ENCODE measurements around the gene SMOC1. TPM values are rescaled to one million over a fixed set of nuclear protein-coding genes. Genes with fewer than 3 reads are reported as not detected.

The SMOC1 gene
- polyA plus RNA-seq, 1 experiment, result not detected

DNA sequence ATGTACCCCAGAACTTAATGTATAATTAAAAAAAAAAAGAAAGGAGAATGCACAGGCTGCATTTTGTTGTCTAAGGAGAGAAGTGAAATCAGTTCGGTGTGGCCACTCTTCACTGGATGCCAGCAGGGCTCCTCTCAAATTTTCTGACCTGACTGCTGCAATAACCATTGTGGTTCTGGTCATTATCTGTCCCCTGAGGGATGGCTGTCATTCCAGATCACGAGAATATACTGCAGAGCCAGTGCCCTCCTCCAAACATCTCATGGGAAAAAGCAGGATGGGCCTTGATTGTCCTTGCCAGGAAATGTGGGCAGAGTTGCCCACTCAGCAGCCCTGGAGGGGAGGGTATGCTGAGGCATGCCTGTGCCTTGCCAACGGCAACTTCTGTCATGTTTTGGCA, 170.4 kb downstream of the SMOC1 start:
- ChIA-PET POLR2A (no interaction called here), CTCF (no interaction called here)
- TF ChIP-seq, protein P1, sequence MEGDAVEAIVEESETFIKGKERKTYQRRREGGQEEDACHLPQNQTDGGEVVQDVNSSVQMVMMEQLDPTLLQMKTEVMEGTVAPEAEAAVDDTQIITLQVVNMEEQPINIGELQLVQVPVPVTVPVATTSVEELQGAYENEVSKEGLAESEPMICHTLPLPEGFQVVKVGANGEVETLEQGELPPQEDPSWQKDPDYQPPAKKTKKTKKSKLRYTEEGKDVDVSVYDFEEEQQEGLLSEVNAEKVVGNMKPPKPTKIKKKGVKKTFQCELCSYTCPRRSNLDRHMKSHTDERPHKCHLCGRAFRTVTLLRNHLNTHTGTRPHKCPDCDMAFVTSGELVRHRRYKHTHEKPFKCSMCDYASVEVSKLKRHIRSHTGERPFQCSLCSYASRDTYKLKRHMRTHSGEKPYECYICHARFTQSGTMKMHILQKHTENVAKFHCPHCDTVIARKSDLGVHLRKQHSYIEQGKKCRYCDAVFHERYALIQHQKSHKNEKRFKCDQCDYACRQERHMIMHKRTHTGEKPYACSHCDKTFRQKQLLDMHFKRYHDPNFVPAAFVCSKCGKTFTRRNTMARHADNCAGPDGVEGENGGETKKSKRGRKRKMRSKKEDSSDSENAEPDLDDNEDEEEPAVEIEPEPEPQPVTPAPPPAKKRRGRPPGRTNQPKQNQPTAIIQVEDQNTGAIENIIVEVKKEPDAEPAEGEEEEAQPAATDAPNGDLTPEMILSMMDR (IDR thresholded peaks at IDR 0.05; ENCODE audit: insufficient read depth, low read depth, low read length), result no peak
- DNase-seq (ENCODE audit: low read depth), result no peak
- H3K36me3 ChIP-seq (ENCODE audit: control insufficient read depth, insufficient read depth, low read length), result no peaks in the 10 kb centered on the region
- no peaks in the 10 kb centered on the region for H3K27me3 ChIP-seq (ENCODE audit: control insufficient read depth, insufficient read depth, low read length)
- no peak overlapping the region for H3K4me3 ChIP-seq (ENCODE audit: low read depth, low read length)

DNA sequence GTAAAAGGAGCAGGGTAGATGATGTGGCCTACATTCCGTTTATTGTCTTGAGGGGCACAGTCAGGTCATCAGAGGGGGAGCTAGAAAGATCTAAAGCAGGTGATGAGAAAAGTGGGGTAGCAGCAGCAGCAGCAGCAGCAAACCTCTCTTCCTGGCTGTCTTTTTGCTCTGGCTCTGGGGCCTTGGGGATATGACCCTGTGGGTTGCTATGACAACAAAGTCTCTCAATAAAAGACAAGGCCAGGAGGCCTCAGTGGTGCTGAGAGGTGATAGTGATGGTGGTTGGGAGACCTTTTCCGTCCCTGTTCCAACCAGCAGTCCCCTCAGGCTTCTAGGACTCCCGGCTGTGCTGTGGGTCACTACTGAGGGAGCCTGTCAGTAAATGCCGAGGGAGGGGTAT, 170.9 kb downstream of the SMOC1 start:
- DNase-seq (ENCODE audit: low read depth), result no peak
- POLR2A ChIA-PET, result no interaction called here
- TF ChIP-seq, protein P1 (IDR thresholded peaks at IDR 0.05; ENCODE audit: insufficient read depth, low read depth, low read length), result no peak
- Histone ChIP-seq H3K4me3 (ENCODE audit: low read depth, low read length) (no peak overlapping the region), H3K36me3 (ENCODE audit: control insufficient read depth, insufficient read depth, low read length) (no peaks in the 10 kb centered on the region), H3K27me3 (ENCODE audit: control insufficient read depth, insufficient read depth, low read length) (no peaks in the 10 kb centered on the region)
- CTCF ChIA-PET, result no interaction called here

DNA sequence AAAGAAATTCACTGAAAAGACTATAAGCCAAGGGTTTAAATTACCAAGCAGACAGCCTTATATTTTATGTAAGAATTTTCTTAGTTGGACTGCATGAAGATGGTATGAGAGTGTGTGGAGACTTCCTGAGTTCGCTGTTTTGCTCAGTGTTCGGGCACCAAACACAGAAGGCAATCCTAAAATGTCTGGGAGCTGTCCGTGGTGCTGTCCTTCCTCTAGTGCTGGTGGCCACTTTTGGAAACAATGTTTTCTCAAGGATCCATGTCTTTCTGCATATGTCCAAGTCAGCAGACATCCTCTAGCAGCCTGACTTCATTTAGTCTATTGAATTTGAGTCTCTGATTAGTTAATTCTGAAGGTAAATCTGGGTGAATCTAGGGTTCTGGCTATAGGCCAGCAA, 173.8 kb downstream of the SMOC1 start:
- ChIA-PET CTCF (interaction anchor here (0.8 kb wide), 1 partner anchor 21 kb away, joined by 3 read pairs; no protein-coding TSS in a partner anchor), POLR2A (no interaction called here)
- no peaks in the 10 kb centered on the region for H3K27me3 ChIP-seq (ENCODE audit: control insufficient read depth, insufficient read depth, low read length)
- H3K4me3 ChIP-seq (ENCODE audit: low read depth, low read length), result no peak overlapping the region
- TF ChIP-seq, protein P1 (IDR thresholded peaks at IDR 0.05; ENCODE audit: insufficient read depth, low read depth, low read length), result no peak
- H3K36me3 ChIP-seq (ENCODE audit: control insufficient read depth, insufficient read depth, low read length), result no peaks in the 10 kb centered on the region
- DNase-seq (ENCODE audit: low read depth), result no peak

DNA sequence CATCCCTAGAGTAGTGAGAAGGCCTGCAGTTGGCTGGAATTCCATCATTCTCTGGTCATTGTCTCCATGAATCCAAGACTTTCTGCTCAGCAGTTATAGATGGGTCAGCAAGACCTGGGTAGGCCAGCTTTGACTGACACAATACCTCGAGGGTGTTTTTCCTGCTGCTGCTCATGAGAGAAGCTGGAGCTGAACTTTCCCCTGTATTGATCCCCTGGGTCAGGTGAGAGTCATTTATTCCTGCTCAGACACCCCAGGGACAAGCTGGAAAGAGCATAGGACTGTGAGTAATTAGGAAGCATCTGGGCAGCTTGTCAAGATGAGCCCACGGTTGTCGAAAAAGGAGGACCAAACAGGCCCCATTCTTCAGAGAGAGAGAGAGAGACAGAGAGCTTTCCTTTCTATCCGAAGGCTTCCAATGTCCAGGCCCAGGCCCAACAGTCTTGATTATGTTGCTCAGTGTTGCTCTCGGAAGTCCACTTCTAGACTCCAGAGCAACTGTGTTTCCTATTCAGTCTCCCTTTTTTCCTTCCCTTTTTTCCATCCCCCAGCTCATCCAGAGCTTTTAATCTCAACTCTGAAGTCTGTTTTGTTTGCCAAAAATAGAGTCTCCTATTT, 178.4 kb downstream of the SMOC1 start:
- Histone ChIP-seq H3K36me3 (ENCODE audit: control insufficient read depth, insufficient read depth, low read length) (no peaks in the 10 kb centered on the region), H3K27me3 (ENCODE audit: control insufficient read depth, insufficient read depth, low read length) (no peaks in the 10 kb centered on the region), H3K4me3 (ENCODE audit: low read depth, low read length) (no peak overlapping the region)
- CTCF ChIA-PET, result interaction anchor here (0.8 to 2.0 kb wide), 2 partner anchors 16 to 17 kb away, joined by 3 to 4 read pairs; no protein-coding TSS in a partner anchor
- DNase-seq (ENCODE audit: low read depth), result no peak
- TF ChIP-seq, protein P1 (IDR thresholded peaks at IDR 0.05; ENCODE audit: insufficient read depth, low read depth, low read length), result no peak
- POLR2A ChIA-PET, result no interaction called here

DNA sequence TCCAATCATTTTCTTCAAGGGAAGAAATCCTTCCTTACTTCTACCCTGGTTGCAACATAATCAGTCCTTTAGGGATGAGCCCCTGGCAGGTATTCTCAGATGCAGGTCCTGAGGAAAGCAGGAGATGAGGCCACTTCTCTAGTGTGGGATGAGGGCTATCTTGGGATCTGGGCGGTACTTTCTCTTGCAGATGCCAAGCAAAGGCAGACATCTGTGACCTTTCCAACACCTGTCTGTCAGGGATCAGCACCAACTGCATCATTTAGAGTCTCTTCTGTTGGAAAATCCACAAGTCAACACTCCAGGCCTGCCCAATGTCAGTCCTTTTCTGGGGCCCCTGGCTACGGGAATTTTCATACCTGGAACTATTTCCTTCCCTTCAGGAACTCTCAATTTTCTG, 180.3 kb downstream of the SMOC1 start:
- ChIA-PET CTCF (no interaction called here), POLR2A (no interaction called here)
- no peaks in the 10 kb centered on the region for H3K36me3 ChIP-seq (ENCODE audit: control insufficient read depth, insufficient read depth, low read length)
- no peak for DNase-seq (ENCODE audit: low read depth)
- H3K4me3 ChIP-seq (ENCODE audit: low read depth, low read length), result no peak overlapping the region
- H3K27me3 ChIP-seq (ENCODE audit: control insufficient read depth, insufficient read depth, low read length), result no peaks in the 10 kb centered on the region
- TF ChIP-seq, protein P1 (IDR thresholded peaks at IDR 0.05; ENCODE audit: insufficient read depth, low read depth, low read length), result no peak
